NCI-H1694 treated with DMSO at 0.1 percent for 48 hours (cell line): ENCODE data around the gene DDR2.
"Not testable (repeated sequence)": the region's sequence is repeated elsewhere in the genome, so short reads cannot be mapped to it uniquely, and the experiment has no call there.

Source experiments
- DNase-seq: peaks from one replicate; lab custom pipeline; 2025; lab: John Stamatoyannopoulos, UW

Gene DDR2

GRCh38 chr1:162725301-162725837 lies 93.1 kb downstream of the DDR2 start:
- DNase-seq: no peak

- DNase-seq: no peak
Measured at GRCh38 chr1:162726555-162726954, 94.3 kb downstream of the DDR2 start.

DNA sequence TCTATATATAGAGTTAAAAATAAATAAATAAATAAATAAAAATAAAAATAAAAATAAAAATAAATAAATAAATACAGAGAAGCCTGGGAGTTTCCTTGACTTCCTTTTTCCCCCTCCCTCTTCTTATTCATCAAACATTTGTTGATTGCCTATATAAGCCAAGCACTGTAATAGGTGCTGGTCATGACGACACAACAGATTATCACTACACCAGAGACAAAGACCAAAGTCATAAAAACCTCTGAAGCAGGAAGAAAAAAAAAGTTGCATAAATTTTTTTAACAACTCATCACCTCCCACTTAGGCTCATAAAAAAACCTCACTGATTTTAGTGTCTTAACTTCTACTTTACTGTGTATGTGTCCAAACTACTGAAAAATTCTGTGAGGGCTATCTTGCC lies 95.2 kb downstream of the DDR2 start:
- DNase-seq: not testable (repeated sequence)

DNA sequence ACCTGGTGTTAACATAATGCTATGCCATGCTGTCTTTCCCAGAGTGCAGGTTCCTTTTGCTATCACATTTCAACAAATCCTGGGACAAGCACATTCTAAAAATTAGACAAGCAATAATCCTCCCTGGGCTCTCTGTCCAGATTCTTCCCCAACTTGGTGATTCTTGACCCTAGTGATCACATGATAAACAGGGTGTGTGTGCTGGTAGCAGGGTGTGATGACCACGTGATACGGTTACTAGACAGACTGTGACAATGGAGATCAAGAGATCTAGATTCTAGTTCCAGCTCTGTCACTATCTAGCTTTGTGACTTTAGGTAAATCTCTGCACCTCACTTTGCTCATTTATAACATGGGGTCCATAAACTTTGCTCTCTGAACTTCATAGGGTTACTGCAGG lies 96.3 kb downstream of the DDR2 start:
- no peak for DNase-seq

GRCh38 chr1:162729195-162729774 lies 97.0 kb downstream of the DDR2 start:
- DNase-seq: not testable (repeated sequence)

GRCh38 chr1:162732094-162732493 lies 99.8 kb downstream of the DDR2 start:
- DNase-seq: no peak

DNA sequence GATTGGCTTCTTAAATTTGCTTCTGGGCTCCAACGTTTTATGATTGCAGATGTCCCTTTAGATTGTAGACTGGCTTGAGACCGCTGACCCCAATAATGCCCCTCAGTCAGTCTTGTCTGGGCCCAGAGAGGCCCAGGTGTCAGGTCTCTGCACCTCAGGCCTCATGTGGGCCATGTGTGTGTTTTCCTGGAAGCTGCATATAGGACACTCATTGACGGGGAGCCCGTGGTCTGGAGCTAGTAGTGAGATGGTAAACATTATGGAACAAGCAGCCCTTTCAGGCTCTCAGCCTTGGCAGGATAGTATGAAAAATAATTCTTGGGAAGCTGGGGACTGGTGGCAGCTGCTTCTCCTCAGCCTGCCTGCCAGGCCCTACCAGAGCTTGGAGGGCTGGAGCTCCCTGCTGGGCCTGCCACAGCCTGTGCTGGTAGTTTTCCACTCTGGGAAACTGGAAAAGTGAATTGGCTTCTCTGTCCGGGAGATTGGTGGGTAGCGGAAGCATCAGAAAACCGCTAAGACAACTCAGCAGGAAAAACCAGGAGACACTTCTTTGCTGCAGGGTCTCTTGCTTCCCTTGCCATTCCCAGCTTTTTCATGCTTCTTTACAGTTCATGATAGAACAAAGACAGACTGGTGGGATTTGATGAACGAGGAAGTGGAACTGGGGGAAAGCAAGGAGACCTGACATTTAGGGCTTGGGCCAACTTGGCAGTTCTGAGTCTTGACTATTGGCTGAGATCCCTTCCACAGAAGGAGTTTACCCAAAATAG lies 100.5 kb downstream of the DDR2 start:
- no peak for DNase-seq

- no peak for DNase-seq
Measured at GRCh38 chr1:162733336-162733590, 101.0 kb downstream of the DDR2 start.

- DNase-seq: no peak
Measured at GRCh38 chr1:162734047-162734446, 101.8 kb downstream of the DDR2 start.

GRCh38 chr1:162736184-162736583 lies 103.9 kb downstream of the DDR2 start:
- DNase-seq: no peak

- DNase-seq: no peak
Measured at GRCh38 chr1:162736633-162737067, 104.4 kb downstream of the DDR2 start.

DNA sequence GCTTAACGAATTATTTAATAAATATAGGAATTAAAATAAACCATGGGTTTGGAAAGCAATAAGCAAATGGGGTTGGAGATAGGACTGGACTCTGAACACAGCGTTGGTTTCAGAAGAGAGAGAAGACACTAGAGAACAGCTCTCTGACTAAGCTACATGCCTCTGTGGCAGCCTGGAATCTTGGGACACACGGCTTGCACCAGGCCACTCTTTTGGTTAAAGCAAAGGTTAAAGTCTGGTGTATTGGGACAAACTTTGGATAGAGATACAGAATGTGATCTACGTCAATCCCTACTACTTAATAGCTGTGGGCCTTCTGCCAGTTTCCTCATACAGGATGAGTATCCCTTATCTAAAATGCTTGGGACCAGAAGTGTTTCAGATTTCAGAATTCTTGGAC lies 108.5 kb downstream of the DDR2 start:
- DNase-seq: no peak

DNA sequence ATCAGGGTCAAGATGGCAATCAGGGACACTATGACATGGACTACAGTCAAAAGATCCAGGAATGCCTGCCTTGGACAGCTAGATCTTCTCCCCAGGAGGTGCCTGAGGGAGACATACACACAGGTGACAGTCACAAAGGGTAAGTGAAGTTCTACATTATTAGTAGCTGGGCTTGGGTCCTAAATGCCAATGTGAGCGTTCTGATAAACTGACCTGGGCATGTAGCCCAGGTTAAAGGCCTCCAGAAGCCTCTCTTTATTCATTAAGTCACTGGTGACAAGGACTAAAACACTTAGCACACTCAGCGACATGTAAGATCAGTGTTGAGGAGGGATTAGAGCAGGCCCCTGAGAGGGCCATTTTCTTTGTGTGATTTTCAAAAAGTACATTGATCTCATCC lies 109.3 kb downstream of the DDR2 start:
- DNase-seq: no peak

DNA sequence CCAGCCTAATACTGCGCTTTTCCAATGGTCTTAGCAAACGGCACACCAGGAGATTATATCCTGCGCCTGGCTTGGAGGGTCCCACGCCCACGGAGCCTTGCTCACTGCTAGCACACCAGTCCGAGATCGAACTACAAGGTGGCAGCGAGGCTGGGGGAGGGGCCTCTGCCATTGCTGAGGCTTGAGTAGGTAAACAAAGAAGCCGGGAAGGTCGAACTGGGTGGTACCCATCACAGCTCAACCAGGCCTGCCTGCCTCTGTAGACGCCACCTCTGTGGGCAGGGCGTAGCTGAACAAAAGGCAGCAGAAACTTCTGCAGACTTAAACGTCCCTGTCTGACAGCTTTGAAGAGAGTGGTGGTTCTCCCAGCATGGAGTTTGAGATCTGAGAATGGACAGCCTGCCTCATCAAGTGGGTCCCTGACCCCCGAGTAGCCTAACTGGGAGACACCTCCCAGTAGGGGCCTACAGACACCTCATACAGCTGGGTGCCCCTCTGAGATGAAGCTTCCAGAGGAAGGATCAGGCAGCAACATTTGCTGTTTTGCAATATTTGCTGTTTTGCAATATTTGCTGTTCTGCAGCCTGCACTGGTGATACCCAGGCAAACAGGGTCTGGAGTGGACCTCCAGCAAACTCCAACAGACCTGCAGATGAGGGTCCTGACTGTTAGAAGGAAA lies 114.1 kb downstream of the DDR2 start:
- DNase-seq: not testable (repeated sequence)

DNA sequence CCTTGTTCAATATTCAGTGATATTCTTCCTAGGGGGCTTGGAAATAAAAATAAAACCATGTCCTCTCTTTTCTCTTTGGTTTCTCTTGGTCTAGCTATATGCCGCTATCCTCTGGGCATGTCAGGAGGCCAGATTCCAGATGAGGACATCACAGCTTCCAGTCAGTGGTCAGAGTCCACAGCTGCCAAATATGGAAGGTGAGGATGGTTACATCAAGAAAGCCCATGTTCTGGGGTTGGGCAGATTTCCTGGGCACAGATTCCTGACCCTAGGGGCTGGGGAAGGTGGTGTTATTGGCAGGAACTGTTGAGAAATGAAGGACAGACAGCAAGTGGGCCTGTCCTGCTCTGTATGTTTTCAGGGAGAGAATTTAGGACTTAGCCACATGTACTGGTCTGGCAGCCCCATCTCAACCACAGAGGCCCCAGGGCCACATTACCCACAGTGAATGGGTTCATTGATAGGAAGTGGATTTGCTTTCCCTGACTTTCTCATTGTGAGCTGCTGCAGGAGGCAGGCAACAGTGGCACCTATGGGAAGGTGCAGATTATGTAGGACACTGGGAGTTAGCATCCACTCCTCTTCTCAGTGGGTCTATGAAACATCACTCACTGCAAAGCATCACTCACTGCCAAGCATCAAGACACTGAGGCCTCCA lies 120.9 kb downstream of the DDR2 start:
- no peak for DNase-seq

DNA sequence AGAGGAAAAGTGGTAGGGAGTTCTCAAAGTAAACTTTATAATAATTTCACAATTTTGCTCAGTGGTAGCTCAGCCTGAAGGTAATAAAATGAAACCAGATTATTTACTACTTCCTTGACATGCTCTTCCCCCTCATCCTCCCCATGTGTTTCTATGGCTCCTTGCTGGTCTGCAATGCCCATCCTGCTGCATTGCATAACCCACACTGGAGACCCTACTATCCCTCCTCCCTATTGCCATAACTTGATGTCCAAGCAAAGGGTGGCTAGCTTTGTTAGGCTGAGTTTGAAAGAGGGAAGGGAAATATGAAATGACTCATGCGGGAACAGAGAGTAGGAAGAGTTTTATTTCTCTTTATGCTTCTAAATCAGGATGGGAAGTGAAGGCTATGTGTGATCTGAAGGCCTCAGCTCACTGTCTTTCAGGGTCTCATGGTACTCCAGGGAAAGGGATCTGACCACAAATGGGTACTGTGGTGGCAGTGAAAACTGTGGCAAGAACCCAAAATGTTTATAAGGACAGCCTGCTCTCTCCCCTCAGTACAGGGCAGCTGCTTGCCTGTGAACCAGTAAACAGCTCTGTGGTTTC lies 121.8 kb downstream of the DDR2 start:
- DNase-seq: no peak

DNA sequence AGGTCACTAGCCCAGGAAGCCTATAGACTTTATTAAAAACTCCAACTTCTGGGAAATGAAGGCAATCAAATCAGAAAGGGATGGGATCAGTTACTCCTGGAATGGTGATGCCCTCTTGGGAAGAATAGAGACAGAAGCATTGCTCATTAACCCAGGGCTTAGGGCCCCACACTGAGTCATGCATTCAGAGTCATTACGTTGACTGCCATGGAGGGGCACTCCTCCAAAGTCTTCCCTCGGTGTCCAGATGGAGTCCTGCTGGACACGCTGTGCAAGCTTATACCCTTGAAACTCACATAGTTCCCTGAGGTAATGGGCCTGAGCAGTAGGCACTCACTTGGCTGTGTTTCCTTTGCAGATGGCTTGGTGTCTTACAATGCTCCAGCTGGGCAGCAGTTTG lies 123.0 kb downstream of the DDR2 start:
- DNase-seq: no peak

DNA sequence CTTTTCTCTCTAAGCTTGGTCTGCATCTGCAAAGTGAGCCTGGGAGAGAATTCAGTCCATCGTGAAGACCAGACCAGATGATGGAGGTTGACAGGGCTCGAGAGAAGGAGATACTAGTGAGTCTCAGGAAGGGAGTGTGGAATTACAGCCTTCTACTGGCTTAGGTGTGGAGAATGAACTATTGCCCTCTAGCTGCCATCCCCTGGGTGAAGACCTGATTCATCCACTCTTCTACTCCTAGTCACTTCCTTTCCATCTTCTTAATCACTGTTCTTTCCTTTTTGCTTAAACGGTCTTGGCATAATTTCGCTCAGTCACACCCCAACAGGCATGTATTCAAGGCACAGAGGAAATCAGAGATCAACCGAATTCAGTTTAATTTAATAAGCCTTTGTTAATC lies 124.3 kb downstream of the DDR2 start:
- DNase-seq: no peak

GRCh38 chr1:162757476-162757875 lies 125.2 kb downstream of the DDR2 start:
- no peak for DNase-seq

DNA sequence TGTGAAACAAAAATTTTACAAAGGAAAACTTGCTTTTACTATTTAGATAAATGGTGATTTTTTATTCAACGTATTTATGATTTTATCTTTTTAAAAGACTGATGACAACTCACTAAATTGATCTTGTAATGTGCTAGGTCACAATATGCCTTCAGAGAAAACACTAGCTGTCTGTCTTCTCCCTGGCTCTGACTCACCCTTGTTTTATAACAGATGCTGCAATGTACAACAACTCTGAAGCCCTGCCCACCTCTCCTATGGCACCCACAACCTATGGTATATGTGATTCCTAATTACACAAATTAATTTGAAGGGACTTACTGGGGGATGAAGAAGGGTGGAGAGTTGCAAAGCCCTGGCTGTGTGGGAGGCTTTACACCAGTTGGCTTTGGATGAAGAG lies 133.5 kb downstream of the DDR2 start:
- no peak for DNase-seq

- no peak for DNase-seq
Measured at GRCh38 chr1:162772571-162773154, 140.4 kb downstream of the DDR2 start.

- DNase-seq: no peak
Measured at GRCh38 chr1:162774007-162774406, 141.7 kb downstream of the DDR2 start.
